Right renal pelvis (tissue), 4 donors: ENCODE measurements around the gene INO80. TPM values are rescaled to one million over a fixed set of nuclear protein-coding genes. Genes with fewer than 3 reads are reported as not detected.

Experiments
- DNase-seq, 4 donors: peaks; one replicate each; pipeline ENCODE4 v3.0.0-alpha.2; 2013; ENCODE audit warnings: low read depth in 4 of 4, low spot score in 3 of 4, missing footprints in 1 of 4
- polyA plus RNA-seq, 4 donors: library from polyadenylated mRNA; unstranded; fragments of 120-200 nt; gene quantifications; one replicate each; pipeline ENCODE4 v1.2.1, GENCODE V29; 2013; ENCODE audit not compliant: insufficient read length in 4 of 4

INO80 gene
- polyA plus RNA-seq, 4 donors, result 20.1 to 22.9 (median 21.5) TPM

GRCh38 chr15:41004490-41004889 is 111.6 kb downstream of the INO80 start:
- no peak for DNase-seq

GRCh38 chr15:41001524-41002214 is 114.4 kb downstream of the INO80 start:
- DNase-seq, result no peak

GRCh38 chr15:40999190-40999589 is 116.9 kb downstream of the INO80 start:
- no peak for DNase-seq

GRCh38 chr15:40995656-40996055 is 120.4 kb downstream of the INO80 start:
- no peak for DNase-seq

- DNase-seq, result no peak
Observed at GRCh38 chr15:40992825-40993224, 123.3 kb downstream of the INO80 start.

- peak; percentile 37 to 53 (median 46) for DNase-seq
Observed at GRCh38 chr15:40992241-40992741, 123.8 kb downstream of the INO80 start.

- DNase-seq, result no peak
Observed at GRCh38 chr15:40991355-40991754, 124.7 kb downstream of the INO80 start.

- no peak for DNase-seq
Observed at GRCh38 chr15:40990789-40991188, 125.3 kb downstream of the INO80 start.

GRCh38 chr15:40990080-40990479 is 126.0 kb downstream of the INO80 start:
- DNase-seq, result no peak

GRCh38 chr15:40988156-40988555 is 127.9 kb downstream of the INO80 start:
- DNase-seq, result no peak

- no peak for DNase-seq
Observed at GRCh38 chr15:40986820-40987219, 129.3 kb downstream of the INO80 start.

- no peak for DNase-seq
Observed at GRCh38 chr15:40985541-40986330, 130.3 kb downstream of the INO80 start.

- no peak for DNase-seq
Observed at GRCh38 chr15:40984964-40985363, 131.1 kb downstream of the INO80 start.

GRCh38 chr15:40984406-40984805 is 131.7 kb downstream of the INO80 start:
- no peak for DNase-seq

GRCh38 chr15:40982855-40983254 is 133.2 kb downstream of the INO80 start:
- DNase-seq, result no peak

GRCh38 chr15:40981186-40981585 is 134.9 kb downstream of the INO80 start:
- DNase-seq, result no peak

- DNase-seq, result no peak
Observed at GRCh38 chr15:40978562-40978961, 137.5 kb downstream of the INO80 start.

GRCh38 chr15:40978141-40978540 is 137.9 kb downstream of the INO80 start:
- no peak for DNase-seq

- no peak for DNase-seq
Observed at GRCh38 chr15:40976819-40977218, 139.3 kb downstream of the INO80 start.

GRCh38 chr15:40974879-40975278 is 141.2 kb downstream of the INO80 start:
- DNase-seq, result no peak

GRCh38 chr15:40969363-40969762 is 146.7 kb downstream of the INO80 start:
- no peak for DNase-seq
